ENCODE data around the gene SPIN4.
"Not testable (repeated sequence)": the region's sequence is repeated elsewhere in the genome, so short reads cannot be mapped to it uniquely, and the experiment has no call there.

SPIN4 gene
- long read RNA-seq, full-length matches to known transcripts: 38 of 38 reads
- long read RNA-seq, partial matches to known transcripts: 0 of 38 reads
- long read RNA-seq, other reads (novel, unspliced or antisense): 0 of 38 reads

GRCh38 chrX:63350941-63351616 lies at the start of gene SPIN4:
SPIN4 (minus strand) TSS chrX:63351332; CDS start chrX:63350819, 513 bp downstream.
- H3K27ac ChIP-seq (replicated peaks): peak within 1 kb of the TSS; percentile 90
- H3K4me3 ChIP-seq (replicated peaks; ENCODE audit: insufficient read depth, low read length): peak within 1 kb of the TSS; percentile 63
- TF ChIP-seq GABPA (IDR thresholded peaks at IDR 0.05; ENCODE audit: low read depth) (no peak), CTCF (IDR thresholded peaks at IDR 0.05; ENCODE audit: insufficient read depth, low read length) (no peak), REST (IDR thresholded peaks at IDR 0.05; ENCODE audit: insufficient replicate concordance, low read depth) (no peak), POLR2AphosphoS5 (IDR thresholded peaks at IDR 0.05; ENCODE audit: low read depth) (peak; percentile 74; the same call in 1 of the 2 replicates), SPI1 (IDR thresholded peaks at IDR 0.05; ENCODE audit: borderline replicate concordance, low read depth) (peak; percentile 5; the same call in 1 of the 2 replicates)
- DNase-seq (ENCODE audit: low read depth in 1 of 2, low spot score in 1 of 2): peak; percentile 58 to 85
- no peaks in the 10 kb centered on the region for H3K27me3 ChIP-seq (ENCODE audit: insufficient read depth, poor library complexity, severe bottlenecking)

GRCh38 chrX:63400340-63400739 lies 49.2 kb upstream of the SPIN4 start:
- Histone ChIP-seq H3K27me3 (ENCODE audit: insufficient read depth, poor library complexity, severe bottlenecking) (no peaks in the 10 kb centered on the region), H3K4me3 (replicated peaks; ENCODE audit: insufficient read depth, low read length) (no peak overlapping the region), H3K27ac (replicated peaks) (no peak overlapping the region)
- no peak for DNase-seq (ENCODE audit: low read depth in 1 of 2, low spot score in 1 of 2)
- TF ChIP-seq REST (IDR thresholded peaks at IDR 0.05; ENCODE audit: insufficient replicate concordance, low read depth): no peak
- no peak for TF ChIP-seq POLR2AphosphoS5 (IDR thresholded peaks at IDR 0.05; ENCODE audit: low read depth)

- Histone ChIP-seq H3K27ac (replicated peaks) (no peak overlapping the region), H3K27me3 (ENCODE audit: insufficient read depth, poor library complexity, severe bottlenecking) (no peaks in the 10 kb centered on the region), H3K4me3 (replicated peaks; ENCODE audit: insufficient read depth, low read length) (no peak overlapping the region)
- DNase-seq (ENCODE audit: low read depth in 1 of 2, low spot score in 1 of 2): no peak
- TF ChIP-seq SPI1 (IDR thresholded peaks at IDR 0.05; ENCODE audit: borderline replicate concordance, low read depth) (no peak), POLR2AphosphoS5 (IDR thresholded peaks at IDR 0.05; ENCODE audit: low read depth) (no peak), REST (IDR thresholded peaks at IDR 0.05; ENCODE audit: insufficient replicate concordance, low read depth) (no peak), CTCF (IDR thresholded peaks at IDR 0.05; ENCODE audit: insufficient read depth, low read length) (no peak), GABPA (IDR thresholded peaks at IDR 0.05; ENCODE audit: low read depth) (no peak)
These were observed 43.7 kb upstream of the SPIN4 start for GRCh38 chrX:63394872-63395271.

GRCh38 chrX:63393094-63393493 lies 42.0 kb upstream of the SPIN4 start:
- not testable (repeated sequence) for H3K27me3 ChIP-seq (ENCODE audit: insufficient read depth, poor library complexity, severe bottlenecking); DNase-seq (ENCODE audit: low read depth in 1 of 2, low spot score in 1 of 2); H3K4me3 ChIP-seq (replicated peaks; ENCODE audit: insufficient read depth, low read length); H3K27ac ChIP-seq (replicated peaks)

Data from HL-60 (cell line).